ENCODE results near the gene FSD2.
"Not testable (repeated sequence)": the region's sequence is repeated elsewhere in the genome, so short reads cannot be mapped to it uniquely, and the experiment has no call there.

Gene FSD2

GRCh38 chr15:82774496-82774895, 31.4 kb downstream of the FSD2 start:
- no peak for TF ChIP-seq CTCF (IDR thresholded peaks at IDR 0.05; ENCODE audit: insufficient read depth, low read depth, low read length, missing control alignments)
- H3K4me3 ChIP-seq (ENCODE audit: low read depth, low read length): no peak overlapping the region
- DNase-seq (ENCODE audit: low read depth): no peak

- H3K4me3 ChIP-seq (ENCODE audit: low read depth, low read length): no peak overlapping the region
- no peak for DNase-seq (ENCODE audit: low read depth)
- no peak for TF ChIP-seq CTCF (IDR thresholded peaks at IDR 0.05; ENCODE audit: insufficient read depth, low read depth, low read length, missing control alignments)
Observed at GRCh38 chr15:82771789-82772607, 33.9 kb downstream of the FSD2 start.

GRCh38 chr15:82768414-82769054, 37.3 kb downstream of the FSD2 start:
- no peak for TF ChIP-seq CTCF (IDR thresholded peaks at IDR 0.05; ENCODE audit: insufficient read depth, low read depth, low read length, missing control alignments)
- no peak overlapping the region for H3K4me3 ChIP-seq (ENCODE audit: low read depth, low read length)
- DNase-seq (ENCODE audit: low read depth): no peak

- no peak for TF ChIP-seq CTCF (IDR thresholded peaks at IDR 0.05; ENCODE audit: insufficient read depth, low read depth, low read length, missing control alignments)
- H3K4me3 ChIP-seq (ENCODE audit: low read depth, low read length): no peak overlapping the region
- DNase-seq (ENCODE audit: low read depth): no peak
Observed at GRCh38 chr15:82767163-82767829, 38.6 kb downstream of the FSD2 start.

- H3K4me3 ChIP-seq (ENCODE audit: low read depth, low read length); DNase-seq (ENCODE audit: low read depth): not testable (repeated sequence)
Observed at GRCh38 chr15:82766201-82766600, 39.7 kb downstream of the FSD2 start.

- TF ChIP-seq CTCF (IDR thresholded peaks at IDR 0.05; ENCODE audit: insufficient read depth, low read depth, low read length, missing control alignments): no peak
- no peak overlapping the region for H3K4me3 ChIP-seq (ENCODE audit: low read depth, low read length)
- no peak for DNase-seq (ENCODE audit: low read depth)
Observed at GRCh38 chr15:82764740-82765139, 41.1 kb downstream of the FSD2 start.

- DNase-seq (ENCODE audit: low read depth): no peak
- no peak overlapping the region for H3K4me3 ChIP-seq (ENCODE audit: low read depth, low read length)
- TF ChIP-seq CTCF (IDR thresholded peaks at IDR 0.05; ENCODE audit: insufficient read depth, low read depth, low read length, missing control alignments): no peak
Observed at GRCh38 chr15:82764117-82764490, 41.8 kb downstream of the FSD2 start.

Data from GM12865 (cell line).